HEK293T (cell line): Measurements from ENCODE around the gene AGPAT3.

ENCODE experiments used
- BHLHE40 ChIP-seq: fragments of 450-650 bp; IDR thresholded peaks from 2 replicates; pipeline ENCODE4 v1.6.1; 2016; ENCODE audit warnings: mild to moderate bottlenecking, moderate library complexity, borderline replicate concordance
- ELF4 ChIP-seq: fragments of 450-650 bp; IDR thresholded peaks from 2 replicates; pipeline ENCODE4 v1.6.1; 2017; ENCODE audit warnings: antibody characterized with exemption
- FOXA1 ChIP-seq: fragments of 450-650 bp; IDR thresholded peaks from 2 replicates; pipeline ENCODE4 v1.6.1; 2016; ENCODE audit warnings: mild to moderate bottlenecking
- FOXK2 ChIP-seq: fragments of 450-650 bp; IDR thresholded peaks from 2 replicates; pipeline ENCODE4 v1.6.1; 2016; ENCODE audit warnings: mild to moderate bottlenecking
- FOXM1 ChIP-seq: fragments of 450-650 bp; IDR thresholded peaks from 2 replicates; pipeline ENCODE4 v1.6.1; 2017; ENCODE audit warnings: mild to moderate bottlenecking, borderline replicate concordance
- NFRKB ChIP-seq: fragments of 450-650 bp; IDR thresholded peaks from 2 replicates; pipeline ENCODE4 v1.6.1; 2016; ENCODE audit warnings: mild to moderate bottlenecking, moderate library complexity
- PKNOX1 ChIP-seq: fragments of 450-650 bp; IDR thresholded peaks from 2 replicates; pipeline ENCODE4 v1.6.1; 2016
- SUZ12 ChIP-seq: fragments of 450-650 bp; IDR thresholded peaks from 2 replicates; pipeline ENCODE4 v1.6.1; 2016; ENCODE audit warnings: mild to moderate bottlenecking
- TARDBP ChIP-seq: fragments of 450-650 bp; IDR thresholded peaks from 2 replicates; pipeline ENCODE4 v1.6.1; 2016

GRCh38 chr21:43957128-43957571, 92.1 kb downstream of the AGPAT3 start:
- TF ChIP-seq BHLHE40 (no peak), FOXK2 (no peak), TARDBP (no peak), SUZ12 (no peak), FOXA1 (no peak), FOXM1 (no peak), PKNOX1 (no peak), NFRKB (no peak), ELF4 (no peak)
